MG63 (cell line): ENCODE results near the gene BAK1. TPM values are rescaled to one million over a fixed set of nuclear protein-coding genes. Genes with fewer than 3 reads are reported as not detected.
A peak's percentile ranks its signal among the peaks of the same experiment; 100 is the strongest.
"Not testable (repeated sequence)": the region's sequence is repeated elsewhere in the genome, so short reads cannot be mapped to it uniquely, and the experiment has no call there.

Source experiments
- DNase-seq: peaks from one replicate; pipeline ENCODE4 v3.0.0-alpha.2; 2020
- H3K27me3 ChIP-seq: fragments of 250-450 bp; sonication (Bioruptor Pico); 2 replicates; pipeline ENCODE4 v1.5.1; 2020; ENCODE audit warnings: mild to moderate bottlenecking, moderate library complexity
- H3K36me3 ChIP-seq: fragments of 250-450 bp; sonication (Bioruptor Pico); 2 replicates; pipeline ENCODE4 v1.5.1; 2020; ENCODE audit warnings: mild to moderate bottlenecking, moderate library complexity
- H3K4me3 ChIP-seq: fragments of 250-450 bp; sonication (Bioruptor Pico); 2 replicates; pipeline ENCODE4 v1.5.1; 2020; ENCODE audit warnings: mild to moderate bottlenecking, moderate library complexity
- H3K9me3 ChIP-seq: fragments of 250-450 bp; sonication (Bioruptor Pico); 2 replicates; pipeline ENCODE4 v1.5.1; 2020; ENCODE audit warnings: mild to moderate bottlenecking, moderate library complexity
- total RNA-seq: library from RNA; depleted of rRNA; stranded (reverse); fragments of >200 nt; shearing (Covaris generic); gene quantifications from 2 replicates; pipeline ENCODE4 v1.2.3, GENCODE V29; 2014; ENCODE audit warnings: low replicate concordance

Gene BAK1
- total RNA-seq, 1 experiment from 2014 or later, result 21.8 TPM

- no peaks in the 10 kb centered on the region; the same call in 1 of the 2 replicates for H3K36me3 ChIP-seq
- H3K4me3 ChIP-seq, result no peak overlapping the region
- no peaks in the 10 kb centered on the region for H3K9me3 ChIP-seq
- H3K27me3 ChIP-seq, result no peaks in the 10 kb centered on the region
- DNase-seq, result no peak
These were observed 2.4 kb downstream of the BAK1 start for GRCh38 chr6:33577718-33578117.

GRCh38 chr6:33577106-33577535 lies 3.0 kb downstream of the BAK1 start:
- DNase-seq, result peak; percentile 59
- H3K27me3 ChIP-seq, result no peaks in the 10 kb centered on the region
- no peaks in the 10 kb centered on the region for H3K9me3 ChIP-seq
- H3K4me3 ChIP-seq, result no peak overlapping the region
- no peaks in the 10 kb centered on the region; the same call in 1 of the 2 replicates for H3K36me3 ChIP-seq

- H3K27me3 ChIP-seq, result no peaks in the 10 kb centered on the region
- H3K36me3 ChIP-seq, result no peaks in the 10 kb centered on the region; the same call in 1 of the 2 replicates
- no peak overlapping the region for H3K4me3 ChIP-seq
- no peak for DNase-seq
- no peaks in the 10 kb centered on the region for H3K9me3 ChIP-seq
These were observed 3.4 kb downstream of the BAK1 start for GRCh38 chr6:33576668-33577067.

GRCh38 chr6:33575211-33575610 lies 4.9 kb downstream of the BAK1 start:
- Histone ChIP-seq H3K27me3 (no peaks in the 10 kb centered on the region), H3K4me3 (no peak overlapping the region), H3K9me3 (no peaks in the 10 kb centered on the region), H3K36me3 (no peaks in the 10 kb centered on the region; the same call in 1 of the 2 replicates)
- no peak for DNase-seq

- H3K36me3 ChIP-seq, result no peaks in the 10 kb centered on the region; the same call in 1 of the 2 replicates
- no peak for DNase-seq
- peak overlapping the region; percentile 56 for H3K4me3 ChIP-seq
- H3K27me3 ChIP-seq, result no peaks in the 10 kb centered on the region
- no peaks in the 10 kb centered on the region for H3K9me3 ChIP-seq
These were observed 8.3 kb downstream of the BAK1 start for GRCh38 chr6:33571637-33572316.

- peak; percentile 79 for DNase-seq
- Histone ChIP-seq H3K27me3 (no peaks in the 10 kb centered on the region), H3K36me3 (no peaks in the 10 kb centered on the region; the same call in 1 of the 2 replicates), H3K4me3 (peak overlapping the region; percentile 56), H3K9me3 (no peaks in the 10 kb centered on the region)
These were observed 9.1 kb downstream of the BAK1 start for GRCh38 chr6:33570806-33571636.

GRCh38 chr6:33568826-33569570 lies 11.1 kb downstream of the BAK1 start:
- DNase-seq, result no peak
- Histone ChIP-seq H3K9me3 (no peaks in the 10 kb centered on the region), H3K4me3 (no peak overlapping the region), H3K27me3 (no peaks in the 10 kb centered on the region), H3K36me3 (no peaks in the 10 kb centered on the region)

- Histone ChIP-seq H3K27me3 (no peaks in the 10 kb centered on the region), H3K4me3 (no peak overlapping the region), H3K9me3 (no peaks in the 10 kb centered on the region), H3K36me3 (no peaks in the 10 kb centered on the region)
- no peak for DNase-seq
These were observed 12.2 kb downstream of the BAK1 start for GRCh38 chr6:33567836-33568235.

- H3K27me3 ChIP-seq, result no peaks in the 10 kb centered on the region
- no peaks in the 10 kb centered on the region for H3K9me3 ChIP-seq
- H3K36me3 ChIP-seq, result no peaks in the 10 kb centered on the region
- DNase-seq, result no peak
- no peak overlapping the region for H3K4me3 ChIP-seq
These were observed 13.6 kb downstream of the BAK1 start for GRCh38 chr6:33566182-33567084.

GRCh38 chr6:33558801-33559200 lies 21.3 kb downstream of the BAK1 start:
- Histone ChIP-seq H3K9me3 (peaks cover 7% of the 10 kb centered on the region; the same call in 1 of the 2 replicates), H3K36me3 (no peaks in the 10 kb centered on the region), H3K4me3 (no peak overlapping the region), H3K27me3 (no peaks in the 10 kb centered on the region)
- no peak for DNase-seq

GRCh38 chr6:33557376-33557775 lies 22.7 kb downstream of the BAK1 start:
- no peak overlapping the region for H3K4me3 ChIP-seq
- no peaks in the 10 kb centered on the region for H3K36me3 ChIP-seq
- H3K27me3 ChIP-seq, result no peaks in the 10 kb centered on the region
- peaks cover 7% of the 10 kb centered on the region; the same call in 1 of the 2 replicates for H3K9me3 ChIP-seq
- DNase-seq, result no peak

- DNase-seq, H3K27me3 ChIP-seq, H3K4me3 ChIP-seq, H3K9me3 ChIP-seq, H3K36me3 ChIP-seq: not testable (repeated sequence)
These were observed 27.2 kb downstream of the BAK1 start for GRCh38 chr6:33552883-33553282.

- no peaks in the 10 kb centered on the region for H3K27me3 ChIP-seq
- H3K4me3 ChIP-seq, result no peak overlapping the region
- DNase-seq, result no peak
- H3K9me3 ChIP-seq, result peaks cover 2% of the 10 kb centered on the region; the same call in 1 of the 2 replicates
- no peaks in the 10 kb centered on the region for H3K36me3 ChIP-seq
These were observed 27.8 kb downstream of the BAK1 start for GRCh38 chr6:33552252-33552651.

GRCh38 chr6:33551538-33551937 lies 28.5 kb downstream of the BAK1 start:
- no peaks in the 10 kb centered on the region for H3K9me3 ChIP-seq
- H3K4me3 ChIP-seq, result no peak overlapping the region
- DNase-seq, result no peak
- H3K27me3 ChIP-seq, result no peaks in the 10 kb centered on the region
- no peaks in the 10 kb centered on the region for H3K36me3 ChIP-seq

- H3K9me3 ChIP-seq, result no peaks in the 10 kb centered on the region
- H3K36me3 ChIP-seq, result no peaks in the 10 kb centered on the region
- no peaks in the 10 kb centered on the region for H3K27me3 ChIP-seq
- DNase-seq, result no peak
- H3K4me3 ChIP-seq, result no peak overlapping the region
These were observed 30.2 kb downstream of the BAK1 start for GRCh38 chr6:33549896-33550295.

GRCh38 chr6:33549196-33549595 lies 30.9 kb downstream of the BAK1 start:
- no peaks in the 10 kb centered on the region for H3K9me3 ChIP-seq
- no peak for DNase-seq
- H3K36me3 ChIP-seq, result no peaks in the 10 kb centered on the region
- H3K27me3 ChIP-seq, result no peaks in the 10 kb centered on the region
- H3K4me3 ChIP-seq, result no peak overlapping the region
